HepG2 (cell line): ENCODE measurements around the gene ANXA9. TPM values are rescaled to one million over a fixed set of nuclear protein-coding genes. Genes with fewer than 3 reads are reported as not detected.

Experiments
- ATF3 ChIP-seq: sonication (generic); formaldehyde crosslinking; IDR thresholded peaks from 2 replicates; pipeline ENCODE4 v1.4.0; 2020; ENCODE audit warnings: missing genetic modification reagents
- ELF3 ChIP-seq: IDR thresholded peaks from 2 replicates; pipeline ENCODE4 v1.6.1; 2016; ENCODE audit warnings: missing genetic modification reagents, missing compliant biosample characterization
- FOXP1 ChIP-seq, 2 experiments: fragments of 450-650 bp in 1 of 2; IDR thresholded peaks; 2 replicates each; pipeline ENCODE4 v1.6.1; 2017 to 2018; ENCODE audit warnings: antibody characterized with exemption in 1 of 2
- GZF1 ChIP-seq: sonication (generic); formaldehyde crosslinking; IDR thresholded peaks from 2 replicates; pipeline ENCODE4 v1.5.1; 2020; ENCODE audit warnings: mild to moderate bottlenecking, missing genetic modification reagents
- HOXA3 ChIP-seq: sonication (generic); formaldehyde crosslinking; IDR thresholded peaks from 2 replicates; pipeline ENCODE4 v1.5.0; 2020; ENCODE audit warnings: missing genetic modification reagents
- KAT7 ChIP-seq: IDR thresholded peaks from 2 replicates; pipeline ENCODE4 v1.6.1; 2018; ENCODE audit warnings: borderline replicate concordance, missing compliant biosample characterization
- MYNN ChIP-seq: sonication (generic); formaldehyde crosslinking; IDR thresholded peaks from 2 replicates; pipeline ENCODE4 v1.4.0; 2020; ENCODE audit warnings: mild to moderate bottlenecking, low read depth, missing genetic modification reagents
- NR2F6 ChIP-seq, 2 experiments: IDR thresholded peaks; 2 replicates each; pipeline ENCODE4 v1.6.1; 2016; ENCODE audit warnings: antibody characterized with exemption in 1 of 2, mild to moderate bottlenecking in 1 of 2
- SALL2 ChIP-seq: sonication (generic); formaldehyde crosslinking; IDR thresholded peaks from 2 replicates; pipeline ENCODE4 v1.8.1; 2023; ENCODE audit warnings: mild to moderate bottlenecking, missing genetic modification reagents, inconsistent platforms
- ZBTB26 ChIP-seq: IDR thresholded peaks from 2 replicates; pipeline ENCODE4 v1.6.1; 2016; ENCODE audit warnings: missing compliant biosample characterization, missing genetic modification reagents, borderline replicate concordance
- ZNF18 ChIP-seq: sonication (generic); formaldehyde crosslinking; IDR thresholded peaks from 2 replicates; pipeline ENCODE4 v1.8.0; 2022; ENCODE audit warnings: mild to moderate bottlenecking, missing genetic modification reagents; ENCODE audit not compliant: insufficient replicate concordance
- ZNF292 ChIP-seq: sonication (generic); formaldehyde crosslinking; IDR thresholded peaks from 2 replicates; pipeline ENCODE4 v1.8.1; 2022; ENCODE audit warnings: mild to moderate bottlenecking, low read depth, missing genetic modification reagents, borderline replicate concordance
- ZNF318 ChIP-seq: sonication (generic); formaldehyde crosslinking; IDR thresholded peaks from 2 replicates; pipeline ENCODE4 v1.4.0; 2020; ENCODE audit warnings: mild to moderate bottlenecking, missing genetic modification reagents
- ZNF333 ChIP-seq: sonication (generic); formaldehyde crosslinking; IDR thresholded peaks from 2 replicates; pipeline ENCODE4 v1.4.0; 2020; ENCODE audit warnings: mild to moderate bottlenecking, missing genetic modification reagents, borderline replicate concordance
- ZNF550 ChIP-seq: sonication (generic); formaldehyde crosslinking; IDR thresholded peaks from 2 replicates; pipeline ENCODE4 v1.4.0; 2020; ENCODE audit warnings: mild to moderate bottlenecking, missing genetic modification reagents, borderline replicate concordance
- ZSCAN25 ChIP-seq: sonication (generic); formaldehyde crosslinking; IDR thresholded peaks from 2 replicates; pipeline ENCODE4 v1.8.0; 2022; ENCODE audit warnings: mild to moderate bottlenecking, missing genetic modification reagents
- polyA plus RNA-seq, 8 experiments: library from polyadenylated mRNA; depleted of rRNA in 3 of 8; stranded (reverse) in 7 of 8; unstranded in 1 of 8; fragments of >200 nt; fragmentation: Illumina TruSeq in 4 of 8; extraction: Trizol in 4 of 8; gene quantifications; 2 replicates each; pipeline versions ENCODE4 v1.2.1 to v1.2.3, GENCODE V29; 2011 to 2016; ENCODE audit warnings: low read depth in 4 of 8, missing spikeins in 1 of 8, mixed read lengths in 1 of 8; ENCODE audit not compliant: insufficient read depth in 1 of 8
- total RNA-seq, 5 experiments: library from RNA; depleted of rRNA; stranded (reverse); fragments of >200 nt; fragmentation: Illumina TruSeq; extraction: Trizol; gene quantifications; 2 replicates each; pipeline ENCODE4 v1.2.3, GENCODE V29; 2016; ENCODE audit warnings: low read depth in 1 of 5

Gene ANXA9
- total and polyA plus RNA-seq, 2 of the 13 experiments (the other 11 are each of a cell fraction or from before 2014, with no cell fraction given) = 13.3 to 23.9 TPM

GRCh38 chr1:150981805-150982712 is at the start of gene ANXA9 (continued):
- TF ChIP-seq ZNF318 (CRISPR knock-in tag) (no peak), ELF3 (CRISPR knock-in tag) (peak; percentile 60; the same call in 1 of the 2 replicates), NR2F6 (IDR thresholded peaks at IDR 0.05) (peak; percentile 67; the same call in 1 of the 2 replicates), NR2F6 (CRISPR knock-in tag; IDR thresholded peaks at IDR 0.05) (peak; percentile 85), ZNF292 (CRISPR knock-in tag) (peak; percentile 60; the same call in 1 of the 2 replicates), FOXP1 (IDR thresholded peaks at IDR 0.05) (no peak), FOXP1 (CRISPR knock-in tag; IDR thresholded peaks at IDR 0.05) (peak; percentile 21; the same call in 1 of the 2 replicates), HOXA3 (CRISPR knock-in tag) (no peak; the same call in 1 of the 2 replicates), ATF3 (no peak), GZF1 (CRISPR knock-in tag) (0 out of 2 replicates have a peak, but pooled peaks have one; percentile 9), ZNF18 (CRISPR knock-in tag) (peak; percentile 92), ZNF333 (CRISPR knock-in tag) (no peak), SALL2 (CRISPR knock-in tag) (no peak; the same call in 1 of the 2 replicates), ZNF550 (CRISPR knock-in tag) (no peak; the same call in 1 of the 2 replicates), ZBTB26 (0 out of 2 replicates have a peak, but pooled peaks have one; percentile 11), KAT7 (0 out of 2 replicates have a peak, but pooled peaks have one; percentile 23), MYNN (CRISPR knock-in tag) (no peak), ZSCAN25 (CRISPR knock-in tag) (0 out of 2 replicates have a peak, but pooled peaks have one; percentile 34)
